ENCODE measurements around the gene RCN1. TPM values are rescaled to one million over a fixed set of nuclear protein-coding genes. Genes with fewer than 3 reads are reported as not detected.

RCN1 gene
- total RNA-seq, 4 donors from 2014 or later = 40.0 to 65.1 (median 55.9) TPM

GRCh38 chr11:32052215-32052614, 38.7 kb upstream of the RCN1 start:
- Histone ChIP-seq H3K9me3 (no peaks in the 10 kb centered on the region), H3K27me3 (no peaks in the 10 kb centered on the region), H3K4me1 (no peaks in the 10 kb centered on the region), H3K27ac (no peak overlapping the region), H3K4me3 (no peak overlapping the region), H3K36me3 (no peaks in the 10 kb centered on the region)
- TF ChIP-seq POLR2A (IDR thresholded peaks at IDR 0.05) (no peak), CTCF (IDR thresholded peaks at IDR 0.05) (peak; percentile 52 to 79 (median 71)), EP300 (IDR thresholded peaks at IDR 0.05) (no peak)
- DNase-seq (ENCODE audit: low spot score in 2 of 2) = peak; percentile 15 to 72
- 18 to 20% methylated on average over 6 of the region's 6 CpGs for WGBS, 2 donors

- Histone ChIP-seq H3K27me3 (no peaks in the 10 kb centered on the region), H3K4me3 (no peak overlapping the region), H3K4me1 (no peaks in the 10 kb centered on the region), H3K9me3 (no peaks in the 10 kb centered on the region), H3K36me3 (no peaks in the 10 kb centered on the region), H3K27ac (no peak overlapping the region)
- WGBS, 2 donors = 63 to 72% methylated on average over 7 of the region's 7 CpGs
- DNase-seq (ENCODE audit: low spot score in 2 of 2) = no peak
- TF ChIP-seq EP300 (IDR thresholded peaks at IDR 0.05) = no peak
- TF ChIP-seq CTCF (IDR thresholded peaks at IDR 0.05) = no peak
- TF ChIP-seq POLR2A (IDR thresholded peaks at IDR 0.05) = no peak
These were observed 37.6 kb upstream of the RCN1 start for GRCh38 chr11:32053151-32053888.

GRCh38 chr11:32055861-32056260, 35.0 kb upstream of the RCN1 start:
- Histone ChIP-seq H3K9me3 (no peaks in the 10 kb centered on the region), H3K27me3 (no peaks in the 10 kb centered on the region), H3K4me3 (no peak overlapping the region), H3K4me1 (no peaks in the 10 kb centered on the region), H3K27ac (no peak overlapping the region), H3K36me3 (no peaks in the 10 kb centered on the region)
- DNase-seq (ENCODE audit: low spot score in 2 of 2) = no peak
- 89 to 100% methylated on average over 2 of the region's 2 CpGs for WGBS, 2 donors
- TF ChIP-seq POLR2A (IDR thresholded peaks at IDR 0.05) = no peak
- TF ChIP-seq EP300 (IDR thresholded peaks at IDR 0.05) = no peak
- TF ChIP-seq CTCF (IDR thresholded peaks at IDR 0.05) = no peak

GRCh38 chr11:32056438-32056837, 34.4 kb upstream of the RCN1 start:
- no peaks in the 10 kb centered on the region for H3K36me3 ChIP-seq
- no peak for DNase-seq (ENCODE audit: low spot score in 2 of 2)
- H3K4me1 ChIP-seq = no peaks in the 10 kb centered on the region
- 61 to 73% methylated on average over 6 of the region's 6 CpGs for WGBS, 2 donors
- H3K9me3 ChIP-seq = no peaks in the 10 kb centered on the region
- TF ChIP-seq POLR2A (IDR thresholded peaks at IDR 0.05) = no peak
- H3K4me3 ChIP-seq = no peak overlapping the region
- H3K27me3 ChIP-seq = no peaks in the 10 kb centered on the region
- no peak overlapping the region for H3K27ac ChIP-seq

- no peaks in the 10 kb centered on the region for H3K36me3 ChIP-seq
- no peaks in the 10 kb centered on the region for H3K4me1 ChIP-seq
- no peak for DNase-seq (ENCODE audit: low spot score in 2 of 2)
- no peak overlapping the region for H3K27ac ChIP-seq
- no peaks in the 10 kb centered on the region for H3K9me3 ChIP-seq
- 70 to 75% methylated on average over 6 of the region's 6 CpGs for WGBS, 2 donors
- no peak for TF ChIP-seq EP300 (IDR thresholded peaks at IDR 0.05)
- no peak for TF ChIP-seq POLR2A (IDR thresholded peaks at IDR 0.05)
- TF ChIP-seq CTCF (IDR thresholded peaks at IDR 0.05) = no peak
- H3K27me3 ChIP-seq = no peaks in the 10 kb centered on the region
- no peak overlapping the region for H3K4me3 ChIP-seq
These were observed 31.0 kb upstream of the RCN1 start for GRCh38 chr11:32059686-32060462.

Data from tibial nerve (tissue), 4 donors.